Hepatocyte (in vitro differentiated cells): ENCODE measurements around the gene CCDC201.

ENCODE experiments used
- CTCF ChIP-seq: fragments of 200-600 bp; sonication (generic); IDR thresholded peaks from 2 replicates; pipeline ENCODE4 v1.5.1; 2016; ENCODE audit warnings: antibody characterized with exemption, mild to moderate bottlenecking; ENCODE audit not compliant: poor library complexity
- EZH2 ChIP-seq: fragments of 200-600 bp; sonication (generic); IDR thresholded peaks from 2 replicates; pipeline ENCODE4 v1.6.1; 2016; ENCODE audit warnings: antibody characterized with exemption, mild to moderate bottlenecking, borderline replicate concordance

- TF ChIP-seq CTCF = no peak
- no peak for TF ChIP-seq EZH2
Measured at GRCh38 chr7:45919231-45919784, 46.4 kb upstream of the CCDC201 start.
